ENCODE measurements around the gene WNT7B.

The WNT7B gene

GRCh38 chr22:45915841-45916240 lies 61.1 kb downstream of the WNT7B start:
- no peak for TF ChIP-seq CTCF (IDR thresholded peaks at IDR 0.05)
- intact Hi-C loops (cut with DNase I; ENCODE audit: low total_unique reads), result no loop called here

GRCh38 chr22:45915151-45915550 lies 61.8 kb downstream of the WNT7B start:
- H3K36me3 ChIP-seq, result no peaks in the 10 kb centered on the region
- H3K27ac ChIP-seq, result no peak overlapping the region
- intact Hi-C loops (cut with DNase I; ENCODE audit: low total_unique reads), result no loop called here
- TF ChIP-seq CTCF (IDR thresholded peaks at IDR 0.05), result no peak
- H3K4me1 ChIP-seq, result peaks cover 0 to 21% (median 13%) of the 10 kb centered on the region in 4 donors
- H3K4me3 ChIP-seq, result no peak overlapping the region
- no peak for DNase-seq
- H3K9me3 ChIP-seq, result peaks cover 0 to 5% (median 0%) of the 10 kb centered on the region in 3 donors
- peaks cover 0 to 74% of the 10 kb centered on the region in 2 donors for H3K27me3 ChIP-seq

More at GRCh38 chr22:45915841-45916240, 61.1 kb downstream of the WNT7B start:
- Histone ChIP-seq H3K9me3 (peaks cover 0 to 5% (median 0%) of the 10 kb centered on the region in 3 donors), H3K27ac (no peak overlapping the region), H3K4me1 (peaks cover 0 to 22% (median 13%) of the 10 kb centered on the region in 4 donors), H3K36me3 (no peaks in the 10 kb centered on the region), H3K4me3 (no peak overlapping the region), H3K27me3 (peaks cover 0 to 76% of the 10 kb centered on the region in 2 donors)
- no peak for DNase-seq

GRCh38 chr22:45914309-45914708 lies 62.7 kb downstream of the WNT7B start:
- Histone ChIP-seq H3K9me3 (peaks cover 0 to 5% (median 0%) of the 10 kb centered on the region in 3 donors), H3K36me3 (no peaks in the 10 kb centered on the region), H3K4me3 (no peak overlapping the region), H3K27me3 (peaks cover 0 to 66% of the 10 kb centered on the region in 2 donors), H3K27ac (no peak overlapping the region), H3K4me1 (peaks cover 0 to 13% (median 13%) of the 10 kb centered on the region in 4 donors)
- no peak for TF ChIP-seq CTCF (IDR thresholded peaks at IDR 0.05)
- DNase-seq, result no peak
- intact Hi-C loops (cut with DNase I; ENCODE audit: low total_unique reads), result no loop called here

- no peak overlapping the region for H3K4me3 ChIP-seq
- no peaks in the 10 kb centered on the region for H3K36me3 ChIP-seq
- H3K27me3 ChIP-seq, result peaks cover 0 to 63% of the 10 kb centered on the region in 2 donors
- no peak for DNase-seq
- intact Hi-C loops (cut with DNase I; ENCODE audit: low total_unique reads), result no loop called here
- H3K27ac ChIP-seq, result no peak overlapping the region
- peaks cover 0 to 5% (median 0%) of the 10 kb centered on the region in 3 donors for H3K9me3 ChIP-seq
- no peak for TF ChIP-seq CTCF (IDR thresholded peaks at IDR 0.05)
- H3K4me1 ChIP-seq, result peaks cover 0 to 13% (median 13%) of the 10 kb centered on the region in 4 donors
Observed at GRCh38 chr22:45912910-45913309, 64.1 kb downstream of the WNT7B start.

- Histone ChIP-seq H3K9me3 (peaks cover 0 to 5% (median 0%) of the 10 kb centered on the region in 3 donors), H3K27me3 (peaks cover 0 to 65% of the 10 kb centered on the region in 2 donors), H3K4me1 (peaks cover 0 to 13% (median 13%) of the 10 kb centered on the region in 4 donors), H3K36me3 (no peaks in the 10 kb centered on the region), H3K4me3 (no peak overlapping the region), H3K27ac (no peak overlapping the region)
- intact Hi-C loops (cut with DNase I; ENCODE audit: low total_unique reads), result no loop called here
- DNase-seq, result peak in 1 of 2 donors; percentile 41
- TF ChIP-seq CTCF (IDR thresholded peaks at IDR 0.05), result no peak
Observed at GRCh38 chr22:45911601-45912271, 65.2 kb downstream of the WNT7B start.

All from tibial artery (tissue), 4 donors.